GM06990 (cell line): ENCODE results near the gene OR9A2.

Experiments used
- DNase-seq: peaks from one replicate; pipeline ENCODE4 v3.0.0-alpha.2; 2011; ENCODE audit not compliant: insufficient read length; ENCODE audit errors: extremely low read depth
- H3K27me3 ChIP-seq: replicated peaks from 2 replicates; pipeline ENCODE4 v1.6.0; 2011; ENCODE audit warnings: low read length; ENCODE audit not compliant: control insufficient read depth, insufficient read depth
- H3K36me3 ChIP-seq: 2 replicates; pipeline ENCODE4 v1.5.1; 2011; ENCODE audit warnings: low read length; ENCODE audit not compliant: control insufficient read depth, insufficient read depth
- H3K4me3 ChIP-seq: replicated peaks from 2 replicates; pipeline ENCODE4 v1.5.1; 2011; ENCODE audit warnings: low read depth, mild to moderate bottlenecking, control low read depth, low read length
- TF ChIP-seq, protein P1 (sequence below): IDR thresholded peaks from 2 replicates; pipeline ENCODE4 v1.5.1; 2011; ENCODE audit warnings: low read length, control low read depth, mild to moderate bottlenecking, inconsistent platforms; ENCODE audit not compliant: insufficient read depth, poor library complexity, severe bottlenecking

The OR9A2 gene

DNA sequence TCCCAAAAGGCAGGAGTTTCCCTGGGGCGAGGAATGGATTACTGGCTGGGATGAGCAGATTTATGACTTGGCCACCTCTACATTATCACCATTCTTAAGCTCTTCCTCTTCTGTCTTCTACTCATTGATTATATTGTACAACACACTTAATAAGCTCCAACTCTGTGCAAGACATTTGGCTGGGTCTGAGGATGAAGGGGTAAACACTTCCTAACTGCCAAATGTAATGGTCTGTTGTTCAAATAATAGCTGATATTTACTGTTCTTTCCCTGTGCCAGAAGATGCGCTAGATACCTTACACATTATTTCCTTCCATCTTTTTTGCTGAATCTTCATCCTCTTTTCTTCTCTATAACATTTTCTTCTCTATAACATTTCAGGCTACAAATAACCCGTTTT is 36.8 kb upstream of the OR9A2 start:
- no peak for DNase-seq
- Histone ChIP-seq H3K27me3 (no peaks in the 10 kb centered on the region), H3K36me3 (no peaks in the 10 kb centered on the region), H3K4me3 (no peak overlapping the region)
- TF ChIP-seq, protein P1, sequence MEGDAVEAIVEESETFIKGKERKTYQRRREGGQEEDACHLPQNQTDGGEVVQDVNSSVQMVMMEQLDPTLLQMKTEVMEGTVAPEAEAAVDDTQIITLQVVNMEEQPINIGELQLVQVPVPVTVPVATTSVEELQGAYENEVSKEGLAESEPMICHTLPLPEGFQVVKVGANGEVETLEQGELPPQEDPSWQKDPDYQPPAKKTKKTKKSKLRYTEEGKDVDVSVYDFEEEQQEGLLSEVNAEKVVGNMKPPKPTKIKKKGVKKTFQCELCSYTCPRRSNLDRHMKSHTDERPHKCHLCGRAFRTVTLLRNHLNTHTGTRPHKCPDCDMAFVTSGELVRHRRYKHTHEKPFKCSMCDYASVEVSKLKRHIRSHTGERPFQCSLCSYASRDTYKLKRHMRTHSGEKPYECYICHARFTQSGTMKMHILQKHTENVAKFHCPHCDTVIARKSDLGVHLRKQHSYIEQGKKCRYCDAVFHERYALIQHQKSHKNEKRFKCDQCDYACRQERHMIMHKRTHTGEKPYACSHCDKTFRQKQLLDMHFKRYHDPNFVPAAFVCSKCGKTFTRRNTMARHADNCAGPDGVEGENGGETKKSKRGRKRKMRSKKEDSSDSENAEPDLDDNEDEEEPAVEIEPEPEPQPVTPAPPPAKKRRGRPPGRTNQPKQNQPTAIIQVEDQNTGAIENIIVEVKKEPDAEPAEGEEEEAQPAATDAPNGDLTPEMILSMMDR = no peak

DNA sequence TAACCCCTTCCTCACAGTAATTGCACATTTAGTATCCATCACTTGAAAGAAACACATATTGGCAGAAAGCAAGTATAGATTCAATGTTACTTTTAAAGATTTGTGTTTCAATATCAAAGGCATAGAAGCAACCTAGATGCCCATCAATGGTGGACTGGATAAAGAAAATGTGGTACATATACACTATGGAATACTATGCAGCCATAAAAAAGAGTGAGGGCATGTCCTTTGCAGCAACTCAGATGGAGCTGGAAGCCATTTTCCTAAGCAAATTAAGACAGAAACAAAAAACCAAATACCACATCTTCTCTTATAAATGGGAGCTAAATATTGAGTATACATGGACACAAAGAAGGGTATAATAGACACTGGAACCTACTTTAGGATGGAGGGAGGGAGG is 28.8 kb upstream of the OR9A2 start:
- Histone ChIP-seq H3K27me3 (no peaks in the 10 kb centered on the region; the same call in 1 of the 2 replicates), H3K4me3 (no peak overlapping the region), H3K36me3 (no peaks in the 10 kb centered on the region)
- DNase-seq = no peak
- TF ChIP-seq, protein P1 = no peak

DNA sequence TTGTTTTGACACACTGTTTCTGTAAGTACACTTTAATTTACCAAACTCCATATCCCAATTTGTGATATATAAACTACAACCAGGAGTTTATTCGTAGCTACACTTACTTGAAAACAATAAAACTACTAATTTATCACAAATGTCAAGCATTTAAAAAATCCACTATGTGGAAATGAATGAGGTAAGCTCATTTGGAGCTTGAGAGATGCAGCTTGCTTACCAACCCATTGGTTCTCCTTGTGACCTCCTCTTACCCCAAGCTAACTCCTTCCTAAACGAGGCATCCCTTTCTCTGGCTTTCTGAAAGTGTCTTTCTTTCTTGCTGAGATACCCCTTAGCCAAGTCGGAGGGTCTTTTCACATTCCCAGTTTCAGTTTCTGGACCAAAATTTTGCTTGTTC is 27.7 kb upstream of the OR9A2 start:
- no peaks in the 10 kb centered on the region; the same call in 1 of the 2 replicates for H3K27me3 ChIP-seq

DNA sequence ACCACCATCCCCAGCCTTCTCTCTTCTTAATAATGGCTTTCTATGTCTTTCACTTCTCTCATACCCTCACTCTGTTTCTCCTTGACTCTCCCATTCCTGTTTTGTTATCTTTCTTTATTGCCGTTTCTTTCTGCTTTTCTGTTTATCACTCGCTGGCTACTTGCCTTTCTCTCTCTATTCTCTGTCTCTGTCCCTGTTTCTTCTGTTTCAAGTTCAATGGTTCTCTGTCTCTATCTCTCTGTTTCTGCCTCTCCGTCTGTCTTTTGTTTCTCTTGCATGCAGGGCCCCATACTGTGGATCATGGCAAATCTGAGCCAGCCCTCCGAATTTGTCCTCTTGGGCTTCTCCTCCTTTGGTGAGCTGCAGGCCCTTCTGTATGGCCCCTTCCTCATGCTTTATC is 25.1 kb upstream of the OR9A2 start, which contains the start of gene OR6V1:
TSS of gene OR6V1 (plus strand) at position 301 of the 400 bp plus-strand sequence. CDS start at position 301, 0 bp downstream.
- TF ChIP-seq, protein P1 = no peak
- H3K4me3 ChIP-seq = no peak within 1 kb of the TSS
- H3K27me3 ChIP-seq = no peaks in the 10 kb centered on the region; the same call in 1 of the 2 replicates
- DNase-seq = no peak
- H3K36me3 ChIP-seq = no peaks in the 10 kb centered on the region

More for the DNA sequence above, 27.7 kb upstream of the OR9A2 start:
- Histone ChIP-seq H3K4me3 (no peak overlapping the region), H3K36me3 (no peaks in the 10 kb centered on the region)
- TF ChIP-seq, protein P1 = no peak
- DNase-seq = no peak

DNA sequence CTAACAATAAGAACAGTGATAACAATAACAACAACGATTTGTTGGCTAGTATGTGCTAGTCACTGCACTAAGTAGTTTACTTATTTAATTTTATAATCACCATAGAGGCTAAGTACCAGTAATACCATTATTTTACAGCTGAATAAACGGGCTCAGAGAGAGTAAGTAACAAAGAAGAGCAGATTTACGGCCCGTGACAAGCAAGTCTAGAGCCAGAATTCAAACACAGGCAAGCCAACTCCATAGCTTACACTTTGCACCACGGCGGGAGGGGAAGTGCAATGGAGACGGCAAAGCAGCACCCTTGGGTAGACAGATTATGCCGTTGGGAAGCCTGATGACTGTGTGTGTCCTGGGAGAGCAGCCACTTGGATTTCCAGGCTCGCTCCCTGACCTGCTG is 24.0 kb upstream of the OR9A2 start:
- TF ChIP-seq, protein P1 = no peak
- no peak for DNase-seq

DNA sequence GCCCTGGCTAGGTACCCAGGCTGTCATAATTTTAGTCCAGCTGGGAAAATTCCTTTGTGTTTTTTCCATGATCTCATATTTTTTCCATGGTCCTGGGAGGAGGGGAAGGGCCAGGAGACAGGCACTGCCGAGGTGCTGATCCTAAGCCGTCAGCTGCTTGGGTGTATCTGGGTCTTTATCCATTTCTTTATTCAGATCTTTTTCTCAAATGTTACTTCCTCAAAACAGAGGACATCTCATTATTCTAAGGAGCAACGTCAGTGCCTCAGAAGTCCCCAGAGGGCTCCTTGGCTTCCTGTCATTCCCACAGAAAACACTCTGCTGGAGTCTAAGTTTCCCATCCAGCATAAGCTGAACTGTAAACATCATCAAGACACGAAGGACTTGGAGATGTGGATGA is 22.4 kb upstream of the OR9A2 start:
- Histone ChIP-seq H3K36me3 (no peaks in the 10 kb centered on the region), H3K27me3 (no peaks in the 10 kb centered on the region; the same call in 1 of the 2 replicates), H3K4me3 (no peak overlapping the region)
- no peak for DNase-seq
- TF ChIP-seq, protein P1 = no peak

More for the DNA sequence above, 24.0 kb upstream of the OR9A2 start:
- Histone ChIP-seq H3K4me3 (no peak overlapping the region), H3K36me3 (no peaks in the 10 kb centered on the region), H3K27me3 (no peaks in the 10 kb centered on the region; the same call in 1 of the 2 replicates)
